AG20443 (cell line): ENCODE measurements around the gene GFAP.
"Not testable (repeated sequence)": the region's sequence is repeated elsewhere in the genome, so short reads cannot be mapped to it uniquely, and the experiment has no call there.

Experiments used
- DNase-seq: peaks from one replicate; pipeline ENCODE4 v3.0.0; 2012; ENCODE audit warnings: low spot score, mixed read lengths

Gene GFAP

DNA sequence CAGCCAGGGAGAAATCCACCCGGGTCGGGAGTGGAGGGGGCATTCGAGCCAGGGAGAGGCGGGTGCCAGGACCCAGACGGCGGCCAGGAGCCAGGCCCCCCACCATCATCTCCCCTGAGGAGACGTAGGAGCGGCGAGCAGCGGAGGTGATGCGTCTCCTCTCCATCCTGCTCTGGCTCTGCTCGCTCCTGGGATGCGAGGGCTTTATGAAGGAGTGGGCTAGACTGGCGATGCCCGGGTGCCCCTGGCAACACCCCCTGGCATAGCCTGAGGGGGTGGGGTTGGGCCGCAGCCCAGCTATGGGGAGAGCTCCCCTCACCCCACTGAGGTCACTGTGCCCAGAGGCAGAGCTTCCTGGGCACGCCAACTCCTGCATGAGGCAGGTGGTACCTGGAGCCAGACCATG is at the start of gene GFAP:
Gene GFAP (minus strand): TSS at position 180 of the 406 bp plus-strand sequence. CDS start 14 bp downstream, at position 166.
- DNase-seq = no peak

DNA sequence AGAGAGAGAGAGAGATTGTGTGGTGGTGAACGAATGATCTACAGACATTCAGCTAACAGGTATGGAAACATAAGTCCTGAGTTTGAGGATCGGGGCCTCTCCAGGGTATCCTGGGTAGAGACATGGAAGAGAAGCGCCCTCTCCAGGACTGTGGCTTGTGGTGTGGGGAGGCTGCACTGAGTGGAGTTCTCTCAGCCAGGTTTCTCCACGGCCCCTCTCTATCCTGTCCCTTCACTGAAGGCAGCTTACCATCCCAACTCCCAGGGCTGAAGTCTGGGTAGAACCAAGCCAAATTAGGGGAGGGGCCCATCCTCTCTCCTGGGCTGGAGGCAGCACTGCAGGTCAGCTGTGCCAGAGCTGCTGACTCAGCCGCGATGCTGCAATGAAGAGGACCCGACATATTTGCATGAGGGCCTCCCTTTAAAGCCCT is 46.6 kb upstream of the GFAP start:
- peak; percentile 33 for DNase-seq

DNA sequence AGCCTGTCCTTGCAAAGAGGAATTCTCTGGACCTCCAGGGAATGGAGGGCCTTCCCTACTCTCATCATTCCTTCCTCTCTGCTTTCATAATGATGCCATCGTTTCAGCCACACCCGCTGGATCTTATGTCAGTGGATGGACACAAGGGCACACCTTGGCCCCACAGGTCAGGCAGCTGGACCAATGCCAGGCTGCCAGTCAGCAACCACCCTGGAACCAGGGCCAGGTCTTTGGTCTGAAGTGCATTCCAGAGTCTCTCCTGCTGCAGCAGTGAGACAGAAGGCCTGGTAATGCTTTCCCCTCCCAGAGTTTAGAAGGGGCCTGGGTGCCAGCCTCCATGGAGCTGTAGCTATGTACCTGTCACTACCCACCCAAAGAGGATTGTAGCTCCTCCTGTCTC is 45.4 kb upstream of the GFAP start:
- DNase-seq = no peak

DNA sequence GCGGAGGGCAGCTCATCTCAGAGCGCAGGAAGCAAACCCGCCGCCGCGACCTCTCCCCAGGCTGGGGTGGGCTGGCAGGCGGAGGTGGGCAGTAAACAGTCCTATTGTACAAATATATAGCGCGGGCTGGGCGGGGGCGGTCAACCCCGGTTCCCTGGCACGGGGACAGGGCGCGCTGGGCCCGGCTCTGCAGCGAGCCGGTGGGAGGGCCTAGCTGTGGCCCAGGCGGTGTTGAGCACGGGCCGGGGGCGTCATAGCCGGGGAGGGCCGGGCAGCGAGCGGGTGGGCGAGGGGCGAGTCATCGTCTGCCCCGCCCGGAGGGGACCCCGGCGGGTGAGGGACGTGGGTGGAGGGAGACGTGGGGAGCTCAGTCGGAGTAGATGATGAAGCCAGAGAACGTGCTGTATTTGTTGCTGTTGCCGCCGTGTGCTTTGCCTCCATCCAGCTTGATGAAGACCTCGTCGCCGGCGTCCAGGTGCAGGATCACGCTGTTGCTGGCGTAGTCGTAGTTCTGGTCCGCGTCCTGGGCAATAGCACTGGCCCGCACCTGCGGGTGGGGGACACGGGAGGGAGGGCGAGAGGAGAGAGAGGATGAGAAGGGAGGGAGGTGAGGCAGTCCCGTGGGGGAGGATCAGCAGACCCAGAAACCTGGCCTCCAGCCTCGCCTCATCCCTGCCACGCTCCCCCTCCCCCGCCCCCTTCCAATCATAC is 44.7 kb upstream of the GFAP start:
- no peak for DNase-seq

DNA sequence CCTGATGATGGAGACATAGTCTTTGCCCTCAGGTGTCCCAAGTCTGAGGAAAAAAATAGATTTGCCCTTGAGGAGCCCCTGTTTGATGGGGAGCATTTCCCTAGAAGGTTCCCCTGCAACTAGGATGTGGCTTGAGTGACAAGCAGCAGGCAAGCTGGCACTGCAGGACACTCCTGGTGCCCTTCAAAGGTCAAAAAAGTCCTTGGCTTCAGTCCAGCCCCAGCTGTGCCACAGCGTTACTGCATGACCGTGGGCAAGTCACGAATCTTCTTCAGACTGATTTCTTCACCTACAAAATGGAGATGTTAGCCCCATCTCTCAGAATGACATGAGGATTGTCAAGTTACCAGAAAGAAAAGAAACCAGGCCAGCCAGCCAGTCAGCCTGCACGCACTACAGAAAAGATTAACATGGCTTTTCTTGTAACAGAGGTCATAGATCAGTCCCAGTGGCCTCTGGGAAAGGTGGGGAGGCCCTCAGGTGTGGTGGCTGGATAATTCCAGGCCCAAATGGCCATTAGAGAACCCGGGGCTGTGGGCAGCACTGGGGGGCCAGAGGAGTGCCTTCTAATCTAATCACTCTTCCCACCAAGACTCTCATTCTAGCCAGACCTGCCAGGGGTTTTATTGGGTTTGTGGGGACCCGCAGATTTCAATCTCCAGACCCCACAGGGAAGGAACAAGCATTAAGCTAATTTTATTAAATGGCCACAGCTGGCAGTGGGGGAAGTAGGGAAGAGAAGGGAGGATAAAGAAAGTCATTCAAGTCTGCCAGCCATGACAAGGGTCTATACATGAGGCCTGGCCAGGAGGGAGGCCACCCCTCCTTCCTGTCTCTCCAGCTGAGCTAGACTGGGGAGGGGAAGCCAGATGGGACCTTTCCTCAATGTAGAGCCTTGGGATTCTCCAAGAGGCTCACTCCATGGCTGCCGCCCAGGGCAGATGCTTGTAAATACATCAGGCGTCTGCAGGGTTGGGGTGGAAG is 42.0 kb upstream of the GFAP start:
- DNase-seq = no peak

DNA sequence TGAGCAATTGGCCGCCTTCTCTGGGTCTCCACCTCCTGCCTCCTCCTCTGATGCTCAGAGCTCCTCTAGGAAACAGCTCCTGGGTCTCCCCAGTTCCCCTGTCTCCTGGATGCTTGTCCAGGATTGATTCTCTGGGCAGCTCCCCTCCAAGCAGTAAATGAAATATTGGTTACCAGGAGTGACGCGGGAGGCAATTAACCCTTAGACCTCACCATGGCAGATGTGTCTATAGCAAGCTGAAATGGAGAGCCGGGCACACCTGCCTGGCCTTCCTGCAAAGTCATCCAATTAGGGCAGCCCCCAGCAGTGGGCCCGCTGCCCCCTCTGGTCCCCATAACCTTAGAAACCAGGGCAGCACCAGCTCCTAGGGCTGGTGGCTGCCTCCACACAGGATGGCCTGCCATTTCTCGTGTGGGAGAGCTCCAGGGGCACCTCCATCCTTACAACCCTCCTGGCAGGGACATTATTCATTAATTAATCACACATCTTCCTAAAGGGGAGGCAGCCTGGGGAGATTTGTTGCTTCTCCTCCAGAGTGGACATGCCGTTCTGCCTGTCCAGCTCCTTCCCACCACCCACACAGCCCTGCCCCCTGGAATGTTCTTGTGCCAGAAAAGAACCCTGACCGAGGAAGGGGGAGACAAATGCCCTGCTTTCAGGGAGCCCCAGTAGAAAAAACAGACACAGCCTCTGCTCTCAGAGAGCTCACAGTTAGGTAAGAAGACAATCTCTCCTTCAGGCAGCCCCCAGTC is 40.5 kb upstream of the GFAP start:
- DNase-seq = no peak

DNA sequence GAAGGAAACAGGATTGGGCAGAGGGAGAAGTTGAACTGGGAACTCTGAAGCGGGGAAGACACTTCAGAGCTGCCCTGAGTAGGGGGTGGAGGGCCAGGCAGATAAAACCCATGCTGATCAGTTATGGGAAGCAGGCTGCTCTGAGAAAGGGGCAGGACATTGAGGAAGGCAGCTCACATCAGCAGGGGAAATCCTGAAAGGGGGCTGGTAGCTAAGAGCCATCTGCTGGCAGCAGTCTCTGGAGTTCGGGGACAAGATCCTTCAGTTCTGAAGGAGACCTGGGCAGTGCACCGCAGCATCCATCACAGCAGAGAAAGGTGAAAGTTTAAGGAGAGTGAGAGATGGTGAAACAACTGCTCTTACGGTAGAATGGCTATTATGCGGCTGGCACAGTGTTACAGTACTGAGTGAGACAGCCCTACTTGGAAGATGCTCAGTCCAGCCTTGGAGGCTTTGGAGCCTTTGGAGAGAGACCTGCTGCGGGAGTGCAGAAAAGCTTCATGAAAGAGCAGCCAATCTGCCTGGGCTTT is 37.7 kb upstream of the GFAP start:
- DNase-seq = no peak

DNA sequence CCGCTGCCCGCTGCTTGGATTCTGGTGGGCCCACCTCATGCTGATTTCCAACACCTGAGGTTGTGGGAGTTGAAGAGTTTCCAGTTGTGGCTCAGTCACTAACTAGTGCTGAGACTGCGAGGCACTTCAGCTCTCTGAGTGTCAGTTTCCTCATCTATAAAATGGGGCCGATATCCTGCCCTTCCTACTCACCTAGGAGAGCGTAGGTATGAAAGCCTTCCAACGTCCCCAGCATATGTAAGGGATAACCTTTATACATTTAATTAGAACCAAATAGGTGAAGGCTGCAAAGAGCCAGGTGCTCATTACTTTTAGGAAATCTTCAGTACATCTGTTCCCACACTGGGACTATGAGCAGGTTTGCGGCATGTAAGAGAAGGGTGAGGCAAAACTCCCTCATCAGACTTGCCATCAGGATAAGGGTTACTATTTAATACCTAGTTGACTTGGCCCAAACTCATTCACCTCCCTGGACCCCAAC is 33.1 kb upstream of the GFAP start:
- DNase-seq = no peak

DNA sequence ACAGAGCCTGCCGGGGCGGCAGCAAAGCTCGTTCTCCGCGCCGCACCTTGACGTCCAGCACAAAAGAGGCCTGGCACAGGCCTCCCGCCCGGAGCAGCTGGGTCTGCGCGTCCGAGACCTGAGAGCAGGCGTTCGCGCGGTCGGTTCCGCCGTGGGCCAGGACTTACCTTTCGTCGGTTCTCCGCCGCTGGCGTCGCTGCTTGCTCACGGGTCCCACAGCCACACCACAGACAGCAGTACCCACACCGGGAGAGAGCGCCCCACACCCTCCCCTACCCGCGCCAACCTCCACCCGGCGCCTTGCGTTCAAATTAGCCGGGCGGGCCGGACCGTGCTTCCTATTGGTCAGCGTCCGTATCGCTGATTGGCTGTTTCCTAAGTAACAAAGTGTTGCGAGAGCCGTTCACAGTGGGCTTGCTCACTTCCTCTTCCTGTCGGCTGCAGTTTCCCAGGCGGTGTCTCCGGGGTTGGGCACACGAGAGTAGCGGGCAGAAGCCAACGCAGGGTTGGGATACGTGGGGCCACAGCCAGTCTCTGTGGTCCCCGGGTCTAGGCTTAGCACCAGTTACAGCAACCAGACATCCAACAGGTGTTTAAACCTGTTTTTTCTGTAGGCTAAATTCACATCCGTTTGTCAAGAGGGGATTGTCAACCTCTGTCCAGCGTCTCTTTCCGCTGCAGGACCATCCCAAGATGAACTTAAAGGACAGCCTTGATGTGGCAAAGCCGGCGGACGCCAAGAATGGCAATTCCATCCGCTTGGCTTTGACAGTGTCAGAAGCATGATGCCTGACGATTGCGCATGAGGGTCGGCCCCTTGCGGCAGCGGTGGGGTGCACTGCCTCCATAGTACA is 32.4 kb upstream of the GFAP start, which contains the start of gene KIF18B:
Gene KIF18B (minus strand): TSS at position 313 of the 854 bp plus-strand sequence. CDS start 11,429 bp downstream, outside the sequence.
- peak; percentile 99 for DNase-seq

DNA sequence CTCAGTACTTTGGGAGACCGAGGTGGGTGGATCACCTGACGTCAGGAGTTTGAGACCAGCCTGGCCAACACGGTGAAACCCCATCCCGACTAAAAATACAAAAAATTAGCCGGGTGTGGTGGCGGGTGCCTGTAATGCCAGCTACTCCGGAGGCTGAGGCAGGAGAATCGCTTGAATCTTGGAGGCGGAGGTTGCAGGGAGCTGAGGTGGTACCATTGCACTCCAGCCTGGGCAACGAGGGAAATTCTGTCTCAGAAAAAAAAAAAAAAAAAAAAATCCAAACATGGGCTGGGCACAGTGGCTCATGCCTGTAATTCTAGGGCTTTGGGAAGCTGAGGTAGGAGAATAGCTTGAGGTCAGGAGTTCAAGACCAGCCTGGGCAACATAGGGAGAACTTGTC is 30.4 kb upstream of the GFAP start:
- not testable (repeated sequence) for DNase-seq

DNA sequence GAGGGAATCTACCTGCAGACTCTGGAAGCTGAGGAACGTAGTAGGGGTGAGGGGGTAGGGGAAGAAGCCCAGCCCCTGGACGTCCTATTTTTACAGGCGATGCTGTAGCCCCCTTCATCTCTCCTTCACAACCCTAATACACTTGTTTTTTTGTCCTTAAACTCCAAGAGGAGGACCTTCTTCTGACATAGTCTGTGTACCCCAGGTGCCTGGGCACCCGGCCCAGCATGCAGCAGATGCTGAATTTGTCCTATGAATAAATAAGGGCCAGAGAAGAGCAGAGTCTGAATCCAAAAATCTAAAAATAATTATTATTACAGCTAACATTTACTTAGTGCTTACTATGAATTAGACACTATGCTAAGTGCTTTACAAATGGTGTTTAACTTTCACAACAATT is 27.2 kb upstream of the GFAP start:
- DNase-seq = no peak

DNA sequence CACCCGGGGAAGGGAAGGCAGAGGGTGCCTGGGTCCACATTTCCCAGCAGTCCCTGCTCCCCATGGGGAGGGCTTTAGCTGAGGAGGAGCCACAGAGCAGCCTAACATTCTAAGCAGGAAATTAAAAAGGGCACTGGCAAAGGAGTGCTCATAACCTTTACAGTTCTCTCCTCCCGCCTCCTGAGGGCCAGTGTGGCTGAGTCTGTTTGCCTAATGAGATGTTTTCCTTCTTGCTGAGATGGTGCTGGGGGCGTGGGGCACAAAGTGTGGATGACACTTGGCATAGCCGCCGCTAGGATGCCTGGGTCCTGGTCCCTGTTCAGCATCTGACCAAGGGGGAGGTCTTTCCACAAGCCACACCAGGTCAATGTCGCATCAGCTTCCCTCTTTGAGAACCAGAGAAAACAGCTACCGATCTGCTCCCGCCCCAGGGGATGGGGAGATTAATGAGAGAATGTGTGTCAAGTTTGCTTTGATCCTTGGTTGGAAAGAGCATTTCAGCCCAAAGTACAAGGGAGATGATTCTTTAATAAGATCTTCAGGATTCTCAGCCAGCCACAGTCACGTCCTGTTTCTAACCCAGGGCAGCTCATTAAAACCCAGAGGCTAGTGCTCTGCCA is 26.5 kb upstream of the GFAP start:
- no peak for DNase-seq

DNA sequence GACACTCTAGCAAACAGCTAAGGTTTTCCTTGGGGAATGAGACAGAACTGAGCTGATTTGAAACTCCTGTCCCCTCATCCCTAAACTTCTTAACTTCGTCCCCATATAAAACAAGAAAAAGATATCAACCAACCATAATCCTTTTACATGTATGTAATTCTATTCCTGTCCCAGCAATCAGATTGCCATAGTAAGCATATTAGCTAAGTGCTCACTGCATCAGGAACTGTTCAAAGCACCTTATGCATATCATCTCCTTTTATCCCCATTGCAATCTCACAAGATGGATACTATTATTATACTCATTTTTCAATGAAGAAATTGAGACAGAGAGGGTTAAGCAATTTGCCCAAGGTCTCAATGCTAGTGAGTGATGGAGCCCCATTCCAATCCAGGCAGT is 25.5 kb upstream of the GFAP start:
- no peak for DNase-seq

DNA sequence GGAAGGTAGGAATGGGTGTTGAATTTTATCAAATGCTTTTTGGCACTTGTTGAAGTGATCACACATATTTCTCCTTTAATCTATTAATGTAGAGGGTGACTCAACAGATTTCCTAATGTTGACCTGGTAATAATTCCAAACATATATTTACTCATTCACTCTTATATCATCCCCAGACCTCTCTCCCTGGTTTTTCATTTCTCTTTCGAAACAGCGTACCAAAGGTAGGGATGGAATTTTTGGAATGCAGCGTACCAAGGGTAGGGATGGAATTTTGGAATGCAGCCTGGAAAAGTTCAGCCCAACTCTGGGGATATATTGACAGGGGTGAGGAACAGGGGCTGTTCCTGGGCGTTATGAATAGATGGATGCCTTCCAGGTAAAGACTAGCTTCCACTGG is 25.0 kb upstream of the GFAP start:
- DNase-seq = no peak

DNA sequence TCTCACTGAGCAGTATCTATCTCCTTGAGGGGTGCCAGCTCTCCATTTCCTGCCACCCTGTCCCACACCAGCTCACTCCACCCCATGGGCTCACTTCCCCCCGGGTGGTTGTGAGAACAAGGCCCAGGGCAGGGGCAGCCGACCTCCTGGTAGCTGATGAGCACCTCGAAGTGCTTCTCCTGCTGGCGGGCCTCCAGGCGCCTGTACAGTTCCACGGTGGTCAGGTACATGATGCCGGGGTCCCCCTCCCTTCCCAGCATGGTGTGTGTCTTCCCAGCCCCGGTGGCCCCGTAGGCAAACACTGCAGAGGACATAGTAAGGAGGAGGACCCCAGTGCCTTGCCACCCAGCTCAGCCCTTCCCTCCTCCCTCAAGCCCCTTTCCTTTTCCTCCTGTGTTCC is 19.8 kb upstream of the GFAP start:
- DNase-seq = no peak

DNA sequence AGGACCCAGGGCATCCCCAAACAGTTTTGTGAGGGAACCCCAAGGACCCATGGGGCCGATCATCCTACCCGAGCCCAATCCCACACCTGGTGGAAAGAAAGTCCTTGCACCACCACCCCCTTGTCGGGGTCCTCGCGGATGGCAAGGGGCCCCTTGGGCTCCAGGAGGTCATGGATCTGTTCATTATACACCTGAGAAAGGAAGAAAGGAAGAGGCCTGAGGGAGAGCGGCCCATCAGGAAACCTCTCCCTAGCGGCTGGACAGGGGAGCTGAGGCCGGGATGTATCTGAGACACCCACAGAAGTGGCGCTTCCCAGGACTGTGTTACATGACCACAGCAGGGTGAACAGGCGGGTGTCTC is 19.4 kb upstream of the GFAP start:
- no peak for DNase-seq

DNA sequence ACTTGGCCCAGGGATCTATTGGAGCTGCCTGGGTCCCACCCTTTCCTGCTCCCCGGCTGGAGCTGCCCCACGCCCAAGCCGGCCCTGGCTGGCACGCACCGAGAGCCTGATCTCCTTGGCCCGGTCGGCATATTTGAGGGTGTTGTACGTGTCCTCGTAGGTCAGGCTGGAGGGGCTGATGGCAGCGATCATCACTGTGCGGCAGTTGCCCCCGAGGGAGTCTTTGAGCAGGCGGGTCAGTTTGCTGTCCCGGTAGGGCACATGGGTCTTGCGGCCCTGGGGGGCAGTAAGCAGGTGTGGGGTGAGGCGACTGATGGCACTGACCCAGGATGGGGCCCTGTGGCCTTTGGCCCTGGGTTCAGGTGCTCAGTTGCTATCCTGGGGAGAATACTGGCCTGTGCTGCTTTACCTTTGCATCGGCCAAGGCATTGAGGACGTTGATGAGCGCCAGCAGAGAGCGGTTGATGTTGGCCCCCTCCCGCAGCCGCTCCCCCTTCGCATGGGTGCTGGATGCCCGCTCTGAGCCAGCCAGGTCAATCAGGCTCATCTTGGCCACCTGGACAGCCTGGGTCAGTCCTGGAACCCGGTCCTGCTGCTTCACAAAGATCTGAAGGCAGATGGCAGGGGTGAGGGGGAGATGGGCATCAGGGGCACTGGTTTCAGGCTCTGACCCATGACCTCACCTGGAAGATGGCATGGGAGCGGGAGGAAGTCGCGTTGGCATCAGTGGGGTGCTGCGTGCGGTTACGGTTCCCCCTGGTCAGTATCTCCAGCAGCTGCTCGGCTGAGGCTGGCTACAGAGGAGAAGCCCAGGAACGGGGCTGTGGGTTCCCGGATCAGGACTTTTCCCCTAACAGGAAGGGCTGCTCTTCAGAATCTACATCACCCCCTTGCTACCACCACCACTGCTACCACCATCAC is 18.8 kb upstream of the GFAP start:
- no peak for DNase-seq

DNA sequence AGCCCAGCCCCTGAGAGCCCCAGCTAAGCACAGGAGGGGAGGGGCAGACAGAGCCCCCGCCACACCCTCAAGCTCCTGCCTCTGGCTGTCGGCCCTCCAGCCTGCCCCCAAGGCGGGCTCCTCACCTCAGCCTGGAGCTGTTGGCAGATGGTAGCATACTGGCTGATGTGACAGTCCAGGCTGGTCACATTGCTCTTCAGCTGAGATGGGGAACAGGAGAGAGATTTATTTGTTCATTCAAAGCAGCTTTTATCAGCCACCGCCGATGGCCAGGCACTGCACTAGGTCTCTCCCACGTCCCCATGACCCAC is 17.4 kb upstream of the GFAP start:
- DNase-seq = no peak

DNA sequence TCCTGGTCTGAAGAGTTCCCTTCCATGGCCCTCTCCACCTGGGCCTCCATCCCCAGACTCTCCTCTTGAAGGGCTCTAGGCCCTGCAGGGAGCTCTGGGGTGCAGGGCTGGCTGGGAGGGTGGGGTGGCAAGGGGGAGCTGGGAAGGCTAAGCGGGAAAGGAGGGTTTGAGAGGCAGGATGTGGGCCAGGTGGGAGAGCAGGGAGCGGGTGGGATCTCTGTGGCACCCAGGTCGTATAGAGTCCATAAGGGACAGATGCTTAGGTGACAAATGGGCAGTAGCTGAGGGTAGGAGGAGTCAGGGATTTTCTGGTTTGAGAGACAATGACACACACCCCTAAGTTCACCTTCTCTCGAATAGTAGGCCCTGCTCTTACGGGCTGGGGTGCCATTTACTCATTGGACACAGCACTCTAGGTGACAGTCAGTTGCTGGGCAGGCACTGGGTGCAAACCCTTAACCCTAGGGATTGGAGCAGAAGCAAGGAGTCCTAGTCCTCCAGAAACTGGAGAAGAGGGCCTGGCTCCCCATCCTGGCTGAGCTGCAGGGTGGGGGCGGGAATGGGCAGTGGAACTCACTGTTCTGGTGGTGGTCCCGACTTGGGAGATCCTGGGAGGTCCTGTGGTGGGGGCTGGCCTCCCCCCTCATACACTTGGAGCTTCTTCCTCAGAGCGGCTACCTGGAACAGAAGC is 16.9 kb upstream of the GFAP start:
- no peak for DNase-seq
